OCI-LY3 (cell line): ENCODE measurements around the gene ERMAP.

Source experiments
- EZH2phosphoT487 ChIP-seq: fragments of 200-600 bp; shearing (Covaris generic); IDR thresholded peaks from 2 replicates; pipeline ENCODE4 v1.6.1; 2018; ENCODE audit warnings: antibody characterized with exemption, mixed run types, low read depth
- TF ChIP-seq, protein P1 (sequence below): fragments of 200-600, 300-600 bp; sonication (generic); IDR thresholded peaks from 2 replicates; pipeline ENCODE4 v1.5.1; 2014; ENCODE audit warnings: antibody characterized with exemption, low read length, low read depth

GRCh38 chr1:42825036-42825851, 8.3 kb downstream of the ERMAP start:
- TF ChIP-seq, protein P1, sequence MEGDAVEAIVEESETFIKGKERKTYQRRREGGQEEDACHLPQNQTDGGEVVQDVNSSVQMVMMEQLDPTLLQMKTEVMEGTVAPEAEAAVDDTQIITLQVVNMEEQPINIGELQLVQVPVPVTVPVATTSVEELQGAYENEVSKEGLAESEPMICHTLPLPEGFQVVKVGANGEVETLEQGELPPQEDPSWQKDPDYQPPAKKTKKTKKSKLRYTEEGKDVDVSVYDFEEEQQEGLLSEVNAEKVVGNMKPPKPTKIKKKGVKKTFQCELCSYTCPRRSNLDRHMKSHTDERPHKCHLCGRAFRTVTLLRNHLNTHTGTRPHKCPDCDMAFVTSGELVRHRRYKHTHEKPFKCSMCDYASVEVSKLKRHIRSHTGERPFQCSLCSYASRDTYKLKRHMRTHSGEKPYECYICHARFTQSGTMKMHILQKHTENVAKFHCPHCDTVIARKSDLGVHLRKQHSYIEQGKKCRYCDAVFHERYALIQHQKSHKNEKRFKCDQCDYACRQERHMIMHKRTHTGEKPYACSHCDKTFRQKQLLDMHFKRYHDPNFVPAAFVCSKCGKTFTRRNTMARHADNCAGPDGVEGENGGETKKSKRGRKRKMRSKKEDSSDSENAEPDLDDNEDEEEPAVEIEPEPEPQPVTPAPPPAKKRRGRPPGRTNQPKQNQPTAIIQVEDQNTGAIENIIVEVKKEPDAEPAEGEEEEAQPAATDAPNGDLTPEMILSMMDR: no peak
- no peak for TF ChIP-seq EZH2phosphoT487
